ENCODE data around the gene C11orf24. TPM values are rescaled to one million over a fixed set of nuclear protein-coding genes. Genes with fewer than 3 reads are reported as not detected.

C11orf24 gene
- total and polyA plus RNA-seq, 9 of the 15 experiments (the other 6 are each of a cell fraction or from before 2014, with no cell fraction given): 2.0 to 65.2 (median 32.5) TPM

- TF ChIP-seq E2F4 (CRISPR knock-in tag; IDR thresholded peaks at IDR 0.05; ENCODE audit: low read depth): peak; percentile 11; the same call in 1 of the 2 replicates
- TF ChIP-seq KDM4B (IDR thresholded peaks at IDR 0.05; ENCODE audit: borderline replicate concordance in 2 of 2, low read depth in 1 of 2): peak in 1 of 2 experiments; percentile 49; a peak in 1 of 4 replicates
- peak; percentile 74 for TF ChIP-seq ZFP36 (IDR thresholded peaks at IDR 0.05; ENCODE audit: low read depth, low read length, partially characterized antibody)
- peak; percentile 89 for TF ChIP-seq TAF1 (IDR thresholded peaks at IDR 0.05; ENCODE audit: control insufficient read depth, extremely low read depth, insufficient read depth, low read length, severe bottlenecking)
- peak; percentile 95 for TF ChIP-seq ZFX (CRISPR knock-in tag; IDR thresholded peaks at IDR 0.05)
- TF ChIP-seq ZNF124 (CRISPR knock-in tag; IDR thresholded peaks at IDR 0.05): no peak
- 0 out of 2 replicates have a peak, but pooled peaks have one; percentile 8 for TF ChIP-seq ZKSCAN3 (CRISPR knock-in tag; IDR thresholded peaks at IDR 0.05)
- no peak for TF ChIP-seq CREB5 (CRISPR knock-in tag; IDR thresholded peaks at IDR 0.05)
- TF ChIP-seq ZNF511 (CRISPR knock-in tag; IDR thresholded peaks at IDR 0.05): peak; percentile 65; the same call in 1 of the 2 replicates
- no peak for TF ChIP-seq ELK3 (CRISPR knock-in tag; IDR thresholded peaks at IDR 0.05)
- peak; percentile 67 to 76 for TF ChIP-seq E2F6 (IDR thresholded peaks at IDR 0.05; ENCODE audit: borderline replicate concordance in 1 of 2, extremely low read depth in 1 of 2, insufficient read depth in 1 of 2, insufficient read length in 1 of 2, low read depth in 1 of 2, low read length in 1 of 2, poor library complexity in 1 of 2, severe bottlenecking in 1 of 2)
- TF ChIP-seq HMG20B (CRISPR knock-in tag; IDR thresholded peaks at IDR 0.05): 0 out of 2 replicates have a peak, but pooled peaks have one; percentile 20
- no peak for TF ChIP-seq POLR3G (IDR thresholded peaks at IDR 0.05; ENCODE audit: extremely low read depth, insufficient read length, insufficient replicate concordance)
- peak in 2 of 3 experiments; percentile 54 to 65 for TF ChIP-seq YY1 (IDR thresholded peaks at IDR 0.05; ENCODE audit: borderline replicate concordance in 1 of 3, control insufficient read depth in 1 of 3, extremely low read depth in 1 of 3, insufficient read depth in 3 of 3, insufficient read length in 1 of 3, insufficient replicate concordance in 2 of 3, low read depth in 1 of 3, low read length in 2 of 3)
- TF ChIP-seq RBM39 (optimal IDR thresholded peaks at IDR 0.05; ENCODE audit: low read depth, low read length): no peak
- TF ChIP-seq ZBTB33 (CRISPR knock-in tag; IDR thresholded peaks at IDR 0.05): peak; percentile 80
- TF ChIP-seq THRAP3 (IDR thresholded peaks at IDR 0.05; ENCODE audit: borderline replicate concordance): no peak
Measured at GRCh38 chr11:68271781-68272608, at the start of gene C11orf24 (continued).
